ENCODE results near the gene EOMES.

EOMES gene

DNA sequence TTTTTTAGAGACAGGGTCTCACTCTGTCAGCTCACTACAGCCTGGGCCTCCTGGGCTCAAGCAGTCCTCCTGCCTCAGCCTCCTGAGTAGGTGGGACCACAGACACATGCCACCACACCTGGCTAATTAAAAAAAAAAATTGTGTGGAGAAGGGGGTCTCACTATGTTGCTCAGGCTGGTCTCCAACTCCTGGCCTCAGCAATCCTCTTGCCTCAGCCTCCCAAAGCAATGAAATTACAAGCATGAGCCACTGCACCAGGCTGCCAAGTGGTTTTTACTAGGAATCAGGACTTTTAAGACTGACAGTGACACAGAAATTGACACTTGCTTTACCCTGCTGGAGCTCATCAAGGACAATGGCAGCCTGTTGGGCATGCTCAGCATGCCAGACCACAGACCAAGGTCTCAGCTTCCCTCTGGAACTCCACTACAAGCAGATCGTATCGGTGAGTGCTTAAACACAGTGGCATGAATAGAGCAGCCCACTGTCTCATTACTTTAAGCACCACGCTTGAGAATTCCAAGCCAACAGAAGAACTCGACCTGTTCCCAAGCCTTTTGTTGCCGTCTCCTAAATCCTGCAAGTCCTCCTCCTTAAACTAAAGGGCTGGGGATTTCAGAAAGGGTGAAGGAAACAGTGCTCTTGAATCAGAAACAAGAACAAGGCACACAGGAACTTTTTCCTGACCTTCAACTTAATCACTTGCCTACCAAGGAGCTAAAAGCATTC, 41.4 kb downstream of the EOMES start:
- no peak for DNase-seq

DNA sequence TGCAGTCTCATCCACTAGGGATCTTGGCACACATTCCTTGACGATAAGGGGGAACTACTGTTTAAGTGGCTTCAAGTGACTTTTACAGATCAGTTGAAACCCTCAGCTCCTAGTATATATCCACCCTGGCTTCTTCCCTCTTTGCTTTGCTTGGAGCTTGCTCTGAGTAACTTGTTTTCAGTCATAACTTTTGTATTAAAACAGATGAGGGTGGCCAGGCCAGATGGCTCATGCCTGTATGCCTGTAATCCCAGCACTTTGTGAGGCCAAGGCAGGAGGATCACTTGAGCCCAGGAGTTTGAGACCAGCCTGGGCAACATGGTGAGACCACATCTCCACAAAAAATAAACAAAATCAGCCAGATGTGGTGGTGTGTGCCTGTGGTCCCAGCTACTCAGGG, 42.4 kb downstream of the EOMES start:
- DNase-seq = no peak

DNA sequence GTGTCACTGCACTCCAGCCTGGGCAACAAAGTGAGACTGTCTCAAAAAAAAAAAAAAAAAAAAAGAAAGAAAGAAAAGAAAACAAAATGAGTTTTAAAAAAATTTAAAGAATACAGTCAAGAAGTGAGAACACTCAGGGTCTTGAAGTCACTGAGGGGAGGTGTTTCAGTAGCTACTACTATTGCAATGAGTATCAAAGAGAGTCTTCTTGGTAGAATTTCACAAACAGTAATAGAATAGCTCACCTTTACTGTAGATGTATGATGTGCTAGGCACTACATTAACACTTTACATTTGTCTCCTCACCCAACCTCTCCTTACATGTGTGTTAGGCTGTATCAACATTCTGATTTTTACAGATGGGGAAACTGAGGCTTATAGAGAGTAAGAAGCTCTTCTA, 43.9 kb downstream of the EOMES start:
- no peak for DNase-seq

DNA sequence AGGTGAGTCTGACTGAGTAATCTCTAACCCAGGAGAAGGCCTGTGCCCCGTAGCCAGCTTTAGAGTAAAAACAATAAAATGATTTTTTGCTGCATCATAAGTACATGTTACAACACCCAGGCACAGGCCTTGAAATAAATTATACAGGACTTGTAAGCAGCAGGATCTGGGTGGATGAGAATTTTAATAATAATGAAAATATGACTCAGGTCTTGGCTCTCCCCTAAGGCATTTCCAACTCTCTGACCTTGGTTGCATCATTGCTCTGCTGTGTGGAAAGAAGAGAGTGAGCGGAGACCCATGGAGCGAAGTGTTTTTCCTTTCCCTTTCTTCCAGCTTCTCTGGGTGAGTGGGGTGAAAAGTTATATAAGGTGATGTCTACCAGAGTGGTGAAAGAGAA, 44.6 kb downstream of the EOMES start:
- no peak for DNase-seq

DNA sequence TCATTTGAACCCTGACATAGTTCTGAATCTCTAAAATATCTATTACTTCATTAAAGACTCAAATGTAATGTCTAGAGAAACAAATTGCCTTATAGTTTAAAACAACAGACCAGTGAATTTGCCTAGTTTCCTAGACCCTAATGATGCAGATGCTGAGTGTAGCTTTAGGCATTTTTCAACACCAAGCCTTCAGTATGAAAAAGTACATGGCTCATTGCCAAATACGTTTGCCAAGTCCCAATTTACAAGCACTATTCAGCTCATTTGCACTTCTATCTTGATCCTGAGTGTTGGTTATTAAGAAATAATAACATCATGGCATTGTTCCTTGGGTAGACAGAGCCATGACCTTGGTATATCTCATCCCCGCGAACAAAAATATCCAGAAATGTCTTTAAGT, 46.8 kb downstream of the EOMES start:
- DNase-seq = no peak

DNA sequence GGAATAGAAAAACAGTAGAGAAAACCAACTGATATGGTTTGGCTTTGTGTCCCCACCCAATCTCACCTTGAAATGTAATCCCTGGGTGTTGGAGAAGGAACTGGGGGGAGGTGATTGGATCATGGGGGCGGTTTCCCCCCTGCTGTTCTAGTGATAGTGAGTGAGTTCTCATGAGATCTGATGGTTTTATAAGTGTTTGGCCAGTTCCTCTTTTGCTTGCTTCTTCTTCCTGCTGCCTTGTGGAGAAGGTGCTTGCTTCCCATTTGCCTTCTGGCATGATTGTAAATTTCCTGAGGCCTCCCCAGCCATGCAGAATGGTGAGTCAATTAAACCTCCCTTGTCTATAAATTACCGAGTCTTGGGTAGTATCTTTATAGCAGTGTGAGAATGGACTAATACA, 48.4 kb downstream of the EOMES start:
- DNase-seq = no peak

DNA sequence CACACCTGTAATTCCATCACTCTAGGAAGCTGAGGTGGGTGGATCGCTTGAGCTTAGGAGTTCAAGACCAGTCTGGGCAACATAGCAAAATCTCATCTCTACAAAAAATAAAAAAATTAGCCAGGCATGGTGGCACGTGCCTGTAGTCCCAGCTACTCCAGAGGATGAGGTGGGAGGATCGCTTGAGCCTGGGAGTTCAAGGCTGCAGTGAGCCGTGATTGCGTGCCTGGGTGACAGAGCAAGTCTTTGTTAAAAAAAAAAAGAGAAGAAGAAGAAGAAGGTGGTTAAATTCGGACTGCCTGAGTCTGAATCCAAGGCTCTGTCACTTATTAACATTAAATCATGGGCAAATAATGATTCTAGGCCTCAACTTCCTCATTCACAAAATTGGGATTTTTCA, 51.0 kb downstream of the EOMES start:
- DNase-seq = no peak

DNA sequence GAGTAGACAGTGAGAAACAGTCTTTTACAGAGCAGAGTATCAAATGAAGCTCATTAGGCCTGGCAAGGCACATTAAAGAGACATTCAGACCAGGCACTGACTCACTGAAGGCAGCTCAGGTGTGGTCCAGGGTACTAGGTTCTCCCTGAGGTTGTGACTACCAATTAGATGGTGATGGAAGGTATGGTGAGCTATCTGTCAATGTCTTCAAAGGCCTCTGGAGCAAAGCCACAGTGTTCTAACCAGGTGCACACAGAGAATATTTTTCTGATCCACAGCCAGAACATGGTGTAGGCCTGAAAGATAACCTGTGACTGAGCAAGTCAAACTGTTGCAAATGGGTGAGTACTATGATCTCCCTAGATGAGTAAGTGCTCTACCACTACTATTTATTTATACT, 51.5 kb downstream of the EOMES start:
- DNase-seq = no peak

DNA sequence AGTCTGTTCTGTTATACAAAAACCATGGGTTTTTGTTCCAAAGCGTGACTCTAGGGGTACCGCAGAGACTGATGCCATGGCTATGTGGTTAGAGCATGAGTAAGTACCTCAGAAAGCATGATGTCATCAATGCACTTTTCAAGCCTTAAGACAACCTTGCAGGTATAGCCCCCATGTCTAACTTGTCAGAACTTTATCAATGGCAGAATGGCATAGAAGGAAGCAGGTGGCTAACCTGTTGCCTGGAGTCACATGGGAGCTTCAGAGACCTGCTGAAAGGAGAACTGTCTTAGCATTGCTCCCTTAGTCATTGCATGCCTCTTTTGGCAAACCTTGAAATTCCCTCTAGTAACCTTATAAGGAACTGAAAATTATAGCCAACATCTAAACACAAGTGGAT, 52.5 kb downstream of the EOMES start:
- DNase-seq = no peak

DNA sequence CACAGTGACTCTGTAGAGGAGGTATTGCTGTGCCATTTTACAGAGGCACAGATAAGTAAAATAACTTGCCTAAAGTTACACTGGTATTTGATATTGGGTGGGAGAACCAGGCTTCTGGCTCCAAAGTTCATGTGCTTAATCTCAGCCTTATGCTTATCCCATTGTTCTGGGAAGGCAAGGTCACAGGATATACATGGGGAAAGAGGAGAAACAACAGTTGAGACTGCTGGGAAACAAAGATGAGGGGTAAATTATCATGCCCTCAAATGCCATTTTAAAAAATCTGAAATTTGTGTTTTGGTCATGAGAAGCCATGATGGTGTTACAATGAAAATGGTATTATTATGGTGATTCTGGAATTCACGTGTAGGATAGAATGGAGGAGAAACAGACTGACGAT, 54.4 kb downstream of the EOMES start:
- no peak for DNase-seq

DNA sequence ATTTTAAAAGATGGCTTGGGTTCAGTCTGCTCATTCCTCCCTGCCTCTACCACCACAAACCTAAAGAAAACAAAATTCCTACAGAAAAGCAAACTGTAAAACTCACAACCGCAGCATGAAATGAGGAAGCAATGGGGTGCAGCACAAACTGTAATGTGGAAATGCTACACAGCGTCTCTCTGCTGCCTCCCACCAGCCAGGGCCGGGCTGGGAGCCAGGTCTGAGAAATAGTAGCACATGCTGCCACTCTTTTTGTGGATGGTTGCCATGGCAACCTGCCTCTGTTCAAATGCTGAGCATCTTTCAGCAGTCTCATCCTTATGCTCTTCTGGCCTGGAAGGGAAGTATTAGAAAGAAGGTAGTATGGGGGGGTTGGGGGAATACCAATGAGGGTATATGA, 55.4 kb downstream of the EOMES start:
- no peak for DNase-seq

DNA sequence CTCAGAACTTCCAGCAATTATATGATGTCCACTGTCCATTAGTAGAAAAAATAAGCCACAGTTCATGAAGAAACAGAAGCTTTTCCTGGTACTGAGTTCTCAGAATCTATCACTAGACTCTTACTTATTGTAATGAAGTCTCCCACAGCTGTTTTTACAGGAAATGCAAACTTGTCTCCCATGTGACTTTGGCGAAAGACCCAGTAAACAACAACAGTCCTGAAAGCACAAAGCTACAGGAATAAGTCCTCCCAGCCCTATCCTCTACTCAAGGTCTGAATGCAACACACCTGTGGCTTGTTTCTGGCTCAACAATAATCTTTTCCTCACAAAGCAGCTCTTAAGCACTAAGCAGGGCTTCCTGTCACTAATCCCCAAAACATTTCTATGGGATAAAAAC, 55.9 kb downstream of the EOMES start:
- no peak for DNase-seq

Data from NCI-H526 (cell line).